MCF 10A (cell line): Measurements from ENCODE around the gene ZFAND3. TPM values are rescaled to one million over a fixed set of nuclear protein-coding genes. Genes with fewer than 3 reads are reported as not detected.

ENCODE experiments used
- BruUV-seq: library from RNA; stranded (reverse); fragments of 400-500 nt; replicated peaks from 2 replicates; lab custom pipeline; 2021; lab: Mats Ljungman, UMichigan
- CTCF ChIA-PET: fragments of 300-600 bp; sonication (Branson Sonifier 250); formaldehyde crosslinking; extraction: SDS; loops from one replicate; lab custom pipeline; 2021; ENCODE audit warnings: antibody characterized with exemption, inconsistent platforms; lab: Yijun Ruan, JAX
- POLR2A ChIA-PET: fragments of 300-600, 350-650 bp; sonication (Branson Sonifier 250); formaldehyde crosslinking; extraction: SDS; loops from one replicate; lab custom pipeline; 2020; ENCODE audit warnings: antibody characterized with exemption, inconsistent platforms; lab: Yijun Ruan, JAX
- DNase-seq: peaks from one replicate; pipeline ENCODE4 v3.0.0-alpha.2; 2018; ENCODE audit not compliant: unreplicated experiment
- H3K27ac Mint-ChIP-seq: one replicate; pipeline ENCODE4 v1.8.0; 2022; ENCODE audit warnings: mild to moderate bottlenecking, low read depth, mixed read lengths; ENCODE audit not compliant: unreplicated experiment
- H3K27me3 Mint-ChIP-seq: one replicate; pipeline ENCODE4 v1.8.0; 2022; ENCODE audit warnings: mixed read lengths; ENCODE audit not compliant: insufficient read depth, unreplicated experiment
- H3K36me3 Mint-ChIP-seq: one replicate; pipeline ENCODE4 v1.8.0; 2022; ENCODE audit warnings: mild to moderate bottlenecking, moderate library complexity, mixed read lengths; ENCODE audit not compliant: insufficient read depth, unreplicated experiment
- H3K4me1 Mint-ChIP-seq: one replicate; pipeline ENCODE4 v1.8.0; 2022; ENCODE audit warnings: mixed read lengths; ENCODE audit not compliant: insufficient read depth, unreplicated experiment
- H3K4me3 Mint-ChIP-seq: one replicate; pipeline ENCODE4 v1.8.0; 2022; ENCODE audit warnings: mild to moderate bottlenecking, moderate library complexity, mixed read lengths; ENCODE audit not compliant: unreplicated experiment
- H3K9me3 Mint-ChIP-seq: one replicate; pipeline ENCODE4 v1.8.0; 2022; ENCODE audit warnings: mixed read lengths; ENCODE audit not compliant: unreplicated experiment
- intact Hi-C: fragments of 100-400 bp; cut with micrococcal nuclease; formaldehyde crosslinking; loops from 2 replicates; pipeline ENCODE4 v1.14.1; 2022
- total RNA-seq: library from RNA; stranded (reverse); gene quantifications from 2 replicates; pipeline ENCODE4 v1.2.3, GENCODE V29; 2022
- TF ChIP-seq, protein P1 (sequence below): fragments of 200-600 bp; IDR thresholded peaks from one replicate; pipeline ENCODE4 v1.8.0; 2022; ENCODE audit warnings: antibody characterized with exemption, mild to moderate bottlenecking; ENCODE audit not compliant: unreplicated experiment

ZFAND3 gene
- total RNA-seq, 1 experiment from 2014 or later: 100 TPM

DNA sequence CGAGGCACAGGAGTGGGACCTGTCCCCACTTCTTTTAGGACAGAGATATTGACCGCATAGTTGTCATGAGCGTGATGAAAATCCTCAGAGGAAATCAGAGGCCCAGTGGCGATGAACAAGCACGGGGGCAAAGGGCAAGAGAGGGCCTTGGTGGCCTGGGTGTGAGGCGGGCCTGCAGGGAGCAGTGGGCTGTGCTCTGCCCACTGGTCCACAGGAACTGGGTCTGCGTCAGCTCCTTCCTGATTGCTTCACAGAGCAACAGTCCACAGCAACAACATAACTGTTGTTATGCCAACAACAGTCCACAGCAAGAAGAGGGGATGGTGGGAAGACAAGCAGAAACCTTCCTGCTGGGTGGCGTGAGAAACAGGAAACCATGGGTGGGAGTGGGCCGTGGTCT lies 335.6 kb downstream of the ZFAND3 start:
- Mint-ChIP-seq H3K4me3 (no peak overlapping the region), H3K27ac (no peak overlapping the region), H3K36me3 (peaks cover 30% of the 10 kb centered on the region), H3K27me3 (no peaks in the 10 kb centered on the region), H3K9me3 (no peaks in the 10 kb centered on the region), H3K4me1 (peaks cover 4% of the 10 kb centered on the region)
- no TSS peak for BruUV-seq
- intact Hi-C loops: no loop called here
- ChIA-PET POLR2A (no interaction called here), CTCF (interaction anchor here (0.6 to 0.7 kb wide), 2 partner anchors 455 to 1642 kb away, joined by 3 read pairs; no protein-coding TSS in a partner anchor)
- TF ChIP-seq, protein P1, sequence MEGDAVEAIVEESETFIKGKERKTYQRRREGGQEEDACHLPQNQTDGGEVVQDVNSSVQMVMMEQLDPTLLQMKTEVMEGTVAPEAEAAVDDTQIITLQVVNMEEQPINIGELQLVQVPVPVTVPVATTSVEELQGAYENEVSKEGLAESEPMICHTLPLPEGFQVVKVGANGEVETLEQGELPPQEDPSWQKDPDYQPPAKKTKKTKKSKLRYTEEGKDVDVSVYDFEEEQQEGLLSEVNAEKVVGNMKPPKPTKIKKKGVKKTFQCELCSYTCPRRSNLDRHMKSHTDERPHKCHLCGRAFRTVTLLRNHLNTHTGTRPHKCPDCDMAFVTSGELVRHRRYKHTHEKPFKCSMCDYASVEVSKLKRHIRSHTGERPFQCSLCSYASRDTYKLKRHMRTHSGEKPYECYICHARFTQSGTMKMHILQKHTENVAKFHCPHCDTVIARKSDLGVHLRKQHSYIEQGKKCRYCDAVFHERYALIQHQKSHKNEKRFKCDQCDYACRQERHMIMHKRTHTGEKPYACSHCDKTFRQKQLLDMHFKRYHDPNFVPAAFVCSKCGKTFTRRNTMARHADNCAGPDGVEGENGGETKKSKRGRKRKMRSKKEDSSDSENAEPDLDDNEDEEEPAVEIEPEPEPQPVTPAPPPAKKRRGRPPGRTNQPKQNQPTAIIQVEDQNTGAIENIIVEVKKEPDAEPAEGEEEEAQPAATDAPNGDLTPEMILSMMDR: no peak
- no peak for DNase-seq

DNA sequence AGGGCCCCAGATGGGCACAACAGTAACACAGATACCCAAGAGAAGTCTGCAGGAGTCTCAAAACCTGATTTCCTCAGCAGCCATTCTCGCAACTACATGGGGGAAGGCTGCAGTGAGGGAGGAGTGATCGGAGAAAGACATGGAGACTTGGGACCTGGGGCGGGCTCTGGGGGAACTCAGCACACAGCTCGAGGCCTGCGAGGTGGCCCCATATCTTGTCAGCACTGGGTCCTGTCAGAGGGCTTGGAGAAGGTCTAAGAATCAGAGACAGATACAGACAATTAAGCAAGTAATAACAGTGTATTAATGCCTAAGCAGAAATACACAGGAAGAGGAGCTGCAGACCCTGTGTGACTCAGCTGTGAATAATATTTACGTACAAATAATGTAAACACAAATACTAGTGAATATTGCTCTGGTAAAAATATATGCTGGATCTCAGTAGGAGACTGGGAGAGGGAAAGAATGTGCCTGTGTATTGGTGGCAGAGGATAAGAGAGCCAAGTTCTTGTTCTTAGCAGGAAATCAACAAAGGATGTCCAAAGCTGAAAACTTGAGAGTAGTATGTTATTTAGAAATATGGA lies 336.2 kb downstream of the ZFAND3 start:
- Mint-ChIP-seq H3K9me3 (no peaks in the 10 kb centered on the region), H3K4me1 (peaks cover 4% of the 10 kb centered on the region), H3K36me3 (peaks cover 30% of the 10 kb centered on the region), H3K27me3 (no peaks in the 10 kb centered on the region), H3K27ac (no peak overlapping the region), H3K4me3 (no peak overlapping the region)
- no TSS peak for BruUV-seq
- TF ChIP-seq, protein P1: no peak
- intact Hi-C loops: no loop called here
- no peak for DNase-seq
- ChIA-PET POLR2A (no interaction called here), CTCF (interaction anchor here (0.5 to 0.7 kb wide), 5 partner anchors 25 to 1643 kb away, joined by 3 read pairs; no protein-coding TSS in a partner anchor)

DNA sequence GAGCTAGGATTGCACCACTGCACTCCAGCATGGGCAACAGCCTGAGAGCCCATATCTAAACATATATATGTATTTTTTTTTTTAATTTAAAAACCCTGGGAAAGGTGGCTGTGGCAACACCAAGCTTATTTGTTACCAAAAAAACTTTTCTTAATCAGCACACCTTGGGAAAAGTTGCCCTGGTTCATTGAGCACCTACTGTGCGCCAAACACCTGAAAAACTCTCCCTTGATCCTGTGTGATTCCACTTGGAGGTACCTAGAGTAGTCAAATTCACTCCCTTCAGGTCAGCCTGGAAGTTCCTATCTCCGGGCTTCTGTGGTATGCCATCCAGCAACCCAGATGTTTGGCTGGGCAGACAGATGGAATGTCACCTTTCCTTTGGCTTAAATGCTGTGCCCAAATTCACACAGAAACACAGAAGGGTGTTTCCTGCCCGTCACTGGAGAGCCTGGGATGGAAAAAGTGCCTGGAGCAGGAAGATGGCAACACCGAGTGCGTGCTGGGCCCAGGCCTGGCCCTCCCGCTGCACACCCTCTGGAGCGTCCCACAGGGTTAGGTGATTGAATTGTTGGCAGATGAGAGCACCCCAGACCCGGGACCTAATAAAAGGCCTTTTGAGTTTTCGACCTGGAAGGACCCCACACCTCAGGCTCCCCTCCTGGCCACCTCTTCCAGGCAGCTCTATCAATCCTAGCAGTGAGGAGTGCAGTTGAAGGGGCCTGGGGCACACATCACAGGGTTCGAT lies 337.5 kb downstream of the ZFAND3 start:
- BruUV-seq: no TSS peak
- intact Hi-C loops: no loop called here
- Mint-ChIP-seq H3K9me3 (no peaks in the 10 kb centered on the region), H3K4me1 (peaks cover 4% of the 10 kb centered on the region), H3K4me3 (no peak overlapping the region), H3K27ac (no peak overlapping the region), H3K36me3 (peaks cover 28% of the 10 kb centered on the region), H3K27me3 (no peaks in the 10 kb centered on the region)
- ChIA-PET POLR2A (no interaction called here), CTCF (no interaction called here)
- no peak for DNase-seq
- TF ChIP-seq, protein P1: no peak

DNA sequence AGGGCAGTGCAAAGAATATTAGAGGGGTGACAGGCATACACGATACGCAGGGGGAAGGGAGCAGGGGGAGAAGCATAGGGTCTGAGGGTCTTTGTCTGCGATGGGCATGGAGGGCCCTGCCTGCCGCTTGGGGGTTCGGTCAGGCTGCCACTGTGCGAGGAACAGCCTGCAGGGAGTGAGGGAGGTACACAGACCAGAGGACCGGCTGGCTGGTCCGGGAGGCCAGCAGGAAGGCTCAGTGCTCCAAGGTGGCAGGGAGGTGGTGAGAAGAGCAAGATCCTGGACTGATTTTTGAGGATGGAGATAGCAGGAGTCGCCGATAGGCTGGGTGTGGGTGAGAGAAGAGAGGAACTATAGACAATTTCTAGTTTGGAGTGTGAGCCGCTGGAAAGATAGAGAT lies 338.4 kb downstream of the ZFAND3 start:
- TF ChIP-seq, protein P1: no peak
- H3K9me3 Mint-ChIP-seq: no peaks in the 10 kb centered on the region
- CTCF ChIA-PET: no interaction called here
- intact Hi-C loops: no loop called here
- no peak overlapping the region for H3K4me3 Mint-ChIP-seq
- POLR2A ChIA-PET: no interaction called here
- peaks cover 4% of the 10 kb centered on the region for H3K4me1 Mint-ChIP-seq
- no TSS peak for BruUV-seq
- no peaks in the 10 kb centered on the region for H3K27me3 Mint-ChIP-seq
- DNase-seq: no peak
- H3K36me3 Mint-ChIP-seq: peaks cover 19% of the 10 kb centered on the region
- no peak overlapping the region for H3K27ac Mint-ChIP-seq
